AG09309 (cell line): ENCODE measurements around the gene CCN6.
"Not testable (repeated sequence)": the region's sequence is repeated elsewhere in the genome, so short reads cannot be mapped to it uniquely, and the experiment has no call there.

Experiments used
- DNase-seq: peaks from one replicate; pipeline ENCODE4 v3.0.0-alpha.2; 2010; ENCODE audit warnings: low read depth
- H3K4me3 ChIP-seq: 2 replicates; pipeline ENCODE4 v1.5.1; 2011; ENCODE audit warnings: mild to moderate bottlenecking, low read depth, low read length, moderate library complexity; ENCODE audit not compliant: control insufficient read depth
- CTCF ChIP-seq: IDR thresholded peaks from 2 replicates; pipeline ENCODE4 v1.5.1; 2011; ENCODE audit warnings: mild to moderate bottlenecking, low read depth, low read length, inconsistent platforms; ENCODE audit not compliant: insufficient read depth, control insufficient read depth; ENCODE audit errors: missing control alignments

Gene CCN6

GRCh38 chr6:112086744-112087135 lies 32.8 kb downstream of the CCN6 start:
- peak; percentile 27 for TF ChIP-seq CTCF
- peak; percentile 18 for DNase-seq
- H3K4me3 ChIP-seq, result peak overlapping the region; percentile 62

- TF ChIP-seq CTCF, result peak; percentile 8
- DNase-seq, result peak; percentile 95
- H3K4me3 ChIP-seq, result peak within 1 kb of the TSS; percentile 62
Observed at GRCh38 chr6:112087136-112087911, 33.4 kb downstream of the CCN6 start, which contains the start of the genes FAM229B and TUBE1. TSS of gene FAM229B (plus strand) at chr6:112087591. CDS start at chr6:112099284, 11,693 bp downstream. TSS of gene TUBE1 (minus strand) at chr6:112087482. CDS start at chr6:112087434, 48 bp downstream.

- H3K4me3 ChIP-seq, result peak overlapping the region; percentile 62
- no peak for TF ChIP-seq CTCF
- DNase-seq, result no peak
Observed at GRCh38 chr6:112087916-112088315, 34.0 kb downstream of the CCN6 start.

- no peak for TF ChIP-seq CTCF
- no peak overlapping the region for H3K4me3 ChIP-seq
- no peak for DNase-seq
Observed at GRCh38 chr6:112096901-112097300, 43.0 kb downstream of the CCN6 start.

- DNase-seq, result no peak
Observed at GRCh38 chr6:112100561-112100960, 46.7 kb downstream of the CCN6 start.

GRCh38 chr6:112106026-112106425 lies 52.1 kb downstream of the CCN6 start:
- DNase-seq, H3K4me3 ChIP-seq: not testable (repeated sequence)

More at GRCh38 chr6:112100561-112100960, 46.7 kb downstream of the CCN6 start:
- no peak for TF ChIP-seq CTCF
- no peak overlapping the region for H3K4me3 ChIP-seq

GRCh38 chr6:112106562-112106961 lies 52.7 kb downstream of the CCN6 start:
- no peak overlapping the region for H3K4me3 ChIP-seq
- TF ChIP-seq CTCF, result no peak
- DNase-seq, result no peak
